ENCODE results near the gene USHBP1. TPM values are rescaled to one million over a fixed set of nuclear protein-coding genes. Genes with fewer than 3 reads are reported as not detected.

The USHBP1 gene
- total and polyA plus RNA-seq, 10 of the 15 experiments (the other 5 are each of a cell fraction or from before 2014, with no cell fraction given), result 0.05 to 0.96 (median 0.22) TPM; not detected in 2

- peak; percentile 48 to 78; a peak in 2 of 4 replicates for TF ChIP-seq IKZF2 (IDR thresholded peaks at IDR 0.05)
- no peak for TF ChIP-seq GABPA (IDR thresholded peaks at IDR 0.05; ENCODE audit: low read depth)
- peak; percentile 96 for TF ChIP-seq SMARCA5 (IDR thresholded peaks at IDR 0.05)
Measured at GRCh38 chr19:17305216-17305516, 40.6 kb upstream of the USHBP1 start (continued).

GRCh38 chr19:17304386-17305215 lies 40.1 kb upstream of the USHBP1 start:
- H3K27me3 ChIP-seq (replicated peaks in 1 of 2; ENCODE audit: control insufficient read depth in 2 of 2, insufficient read depth in 2 of 2, low read length in 1 of 2), result no peaks in the 10 kb centered on the region
- no peak for ATAC-seq
- BruUV-seq (replicated peaks), result no TSS peak
- 87% methylated on average over 12 of the region's 12 CpGs for WGBS (ENCODE audit: insufficient coverage, insufficient replicate concordance, low lambda C conversion rate, missing lambda C conversion rate)
- RAD21 ChIA-PET (ENCODE audit: unreplicated experiment), result interaction anchor here (0.5 to 1.5 kb wide), 15 partner anchors 8 to 537 kb away, joined by 3 to 14 read pairs (median 4); partner anchors contain the start of genes ANO8, BABAM1 and MVB12A
- H2AFZ ChIP-seq (ENCODE audit: control insufficient read depth, low read depth, low read length), result no peak overlapping the region
- no peak overlapping the region for H3K4me3 ChIP-seq
- TF ChIP-seq ZNF207 (IDR thresholded peaks at IDR 0.05; ENCODE audit: borderline replicate concordance) (no peak), POLR2AphosphoS2 (IDR thresholded peaks at IDR 0.05; ENCODE audit: low read depth, low read length) (no peak), IKZF2 (IDR thresholded peaks at IDR 0.05) (no peak), MYC (IDR thresholded peaks at IDR 0.05; ENCODE audit: insufficient read depth, insufficient read length, insufficient replicate concordance, low read length, severe bottlenecking) (no peak), CREB1 (IDR thresholded peaks at IDR 0.05; ENCODE audit: low read depth) (no peak)
- no peaks in the 10 kb centered on the region for H3K9me3 ChIP-seq (replicated peaks; ENCODE audit: control insufficient read depth, insufficient read depth, low read length)
- POLR2A ChIA-PET, result interaction anchor here (0.6 to 2.9 kb wide), 20 partner anchors 12 to 1247 kb away, joined by 3 to 12 read pairs (median 4); partner anchors contain the start of genes ANO8, BABAM1, BST2 and OCEL1
- SMC1A ChIA-PET (ENCODE audit: uncharacterized antibody, unreplicated experiment), result interaction anchor here (0.8 to 2.1 kb wide), 9 partner anchors 10 to 147 kb away, joined by 3 to 8 read pairs (median 4); partner anchors contain the start of genes ANO8 and USE1
- in situ Hi-C loops (cut with MboI) (no loop called here), intact Hi-C loops (cut with micrococcal nuclease; ENCODE audit: unreplicated experiment) (loop anchor here (10.0 kb wide), 1 partner anchor 410 kb away; no protein-coding TSS in a partner anchor)
- peak overlapping the region; percentile 4; the same call in 1 of the 2 replicates for H3K9ac ChIP-seq (ENCODE audit: control insufficient read depth, insufficient read depth, low read length)
- no peak for DNase-seq (ENCODE audit: low read depth, low spot score)
- FAIRE-seq, result no peak
- H3K27ac ChIP-seq (ENCODE audit: control insufficient read depth, insufficient read depth), result no peak overlapping the region
- peak overlapping the region; percentile 88 for H3K4me2 ChIP-seq (ENCODE audit: control insufficient read depth, insufficient read depth)
- H4K20me1 ChIP-seq (ENCODE audit: control insufficient read depth, insufficient read depth), result no peaks in the 10 kb centered on the region
- no peaks in the 10 kb centered on the region for H3K36me3 ChIP-seq (ENCODE audit: control insufficient read depth in 2 of 2, insufficient read depth in 2 of 2, low read length in 1 of 2)
- H3K79me2 ChIP-seq (ENCODE audit: control insufficient read depth, insufficient read depth, low read length), result peaks cover 13% of the 10 kb centered on the region
- CTCF ChIA-PET, result interaction anchor here (0.7 to 5.0 kb wide), 20 partner anchors 8 to 237 kb away, joined by 3 to 43 read pairs (median 4); partner anchors contain the start of genes ANO8, BABAM1, BST2 and CCDC194
- peaks cover 16% of the 10 kb centered on the region for H3K4me1 ChIP-seq (ENCODE audit: control insufficient read depth, insufficient read depth, low read length)

Data from GM12878 (cell line).